HepG2 (cell line): ENCODE data around the gene PDLIM7. TPM values are rescaled to one million over a fixed set of nuclear protein-coding genes. Genes with fewer than 3 reads are reported as not detected.

ENCODE experiments used
- ATF7 ChIP-seq, 2 experiments: fragments of 450-650 bp in 1 of 2; sonication (generic) in 1 of 2; formaldehyde crosslinking in 1 of 2; IDR thresholded peaks; 2 replicates each; pipeline versions ENCODE4 v1.4.0 to v1.6.1; 2016 to 2020; ENCODE audit warnings: antibody characterized with exemption in 1 of 2, mild to moderate bottlenecking in 1 of 2, missing genetic modification reagents in 1 of 2
- BRD4 ChIP-seq: sonication (generic); formaldehyde crosslinking; IDR thresholded peaks from 2 replicates; pipeline ENCODE4 v1.4.0; 2020; ENCODE audit warnings: missing genetic modification reagents
- GPN1 ChIP-seq: sonication (generic); formaldehyde crosslinking; IDR thresholded peaks from 2 replicates; pipeline ENCODE4 v1.5.1; 2020; ENCODE audit warnings: missing genetic modification reagents, borderline replicate concordance
- JARID2 ChIP-seq: sonication (generic); formaldehyde crosslinking; IDR thresholded peaks from 2 replicates; pipeline ENCODE4 v1.8.1; 2023; ENCODE audit warnings: missing genetic modification reagents, inconsistent platforms; ENCODE audit not compliant: insufficient replicate concordance
- MAZ ChIP-seq, 2 experiments: sonication (generic) in 1 of 2; formaldehyde crosslinking in 1 of 2; IDR thresholded peaks; 2 replicates each; pipeline versions ENCODE4 v1.5.0 to v1.6.1; 2012 to 2020; ENCODE audit warnings: low read depth in 2 of 2, mild to moderate bottlenecking in 2 of 2, borderline replicate concordance in 1 of 2, improper control_type of control experiment in 1 of 2, low read length in 1 of 2, missing genetic modification reagents in 1 of 2, moderate library complexity in 1 of 2
- NPAS2 ChIP-seq: sonication (generic); formaldehyde crosslinking; IDR thresholded peaks from 2 replicates; pipeline ENCODE4 v1.8.0; 2022; ENCODE audit warnings: mild to moderate bottlenecking, missing genetic modification reagents, borderline replicate concordance
- RFX3 ChIP-seq: IDR thresholded peaks from 2 replicates; pipeline ENCODE4 v1.6.1; 2016; ENCODE audit warnings: missing biosample characterization, missing genetic modification reagents
- ZBTB8A ChIP-seq: sonication (generic); formaldehyde crosslinking; IDR thresholded peaks from 2 replicates; pipeline ENCODE4 v1.4.0; 2020; ENCODE audit warnings: mild to moderate bottlenecking, low read depth, missing genetic modification reagents, borderline replicate concordance
- ZNF10 ChIP-seq: sonication (generic); formaldehyde crosslinking; IDR thresholded peaks from 2 replicates; pipeline ENCODE4 v1.4.0; 2020; ENCODE audit warnings: mild to moderate bottlenecking, low read depth, missing genetic modification reagents, borderline replicate concordance
- ZNF546 ChIP-seq: sonication (generic); formaldehyde crosslinking; conservative IDR thresholded peaks from 2 replicates; pipeline ENCODE4 v1.8.1; 2023; ENCODE audit warnings: mild to moderate bottlenecking, missing genetic modification reagents
- ZNF567 ChIP-seq: sonication (generic); formaldehyde crosslinking; IDR thresholded peaks from 2 replicates; pipeline ENCODE4 v1.8.1; 2023; ENCODE audit warnings: mild to moderate bottlenecking, missing genetic modification reagents, borderline replicate concordance
- ZNF703 ChIP-seq: sonication (generic); formaldehyde crosslinking; IDR thresholded peaks from 2 replicates; pipeline ENCODE4 v1.5.1; 2020; ENCODE audit warnings: missing genetic modification reagents, mild to moderate bottlenecking, moderate library complexity, borderline replicate concordance
- ZNF766 ChIP-seq: sonication (generic); formaldehyde crosslinking; IDR thresholded peaks from 2 replicates; pipeline ENCODE4 v1.5.0; 2020; ENCODE audit warnings: missing genetic modification reagents, borderline replicate concordance
- ZNF878 ChIP-seq: sonication (generic); formaldehyde crosslinking; IDR thresholded peaks from 2 replicates; pipeline ENCODE4 v1.8.1; 2023; ENCODE audit warnings: mild to moderate bottlenecking, missing genetic modification reagents, moderate library complexity
- ZSCAN21 ChIP-seq: sonication (generic); formaldehyde crosslinking; IDR thresholded peaks from 2 replicates; pipeline ENCODE4 v1.8.0; 2022; ENCODE audit warnings: mild to moderate bottlenecking, missing genetic modification reagents, moderate library complexity, borderline replicate concordance
- polyA plus RNA-seq, 8 experiments: library from polyadenylated mRNA; depleted of rRNA in 3 of 8; stranded (reverse) in 7 of 8; unstranded in 1 of 8; fragments of >200 nt; fragmentation: Illumina TruSeq in 4 of 8; extraction: Trizol in 4 of 8; gene quantifications; 2 replicates each; pipeline versions ENCODE4 v1.2.1 to v1.2.3, GENCODE V29; 2011 to 2016; ENCODE audit warnings: low read depth in 4 of 8, missing spikeins in 1 of 8, mixed read lengths in 1 of 8; ENCODE audit not compliant: insufficient read depth in 1 of 8
- total RNA-seq, 5 experiments: library from RNA; depleted of rRNA; stranded (reverse); fragments of >200 nt; fragmentation: Illumina TruSeq; extraction: Trizol; gene quantifications; 2 replicates each; pipeline ENCODE4 v1.2.3, GENCODE V29; 2016; ENCODE audit warnings: low read depth in 1 of 5
- TF ChIP-seq, protein P1 (sequence below): sonication (generic); formaldehyde crosslinking; IDR thresholded peaks from 2 replicates; pipeline ENCODE4 v1.9.0; 2021; ENCODE audit warnings: missing genetic modification reagents, mild to moderate bottlenecking, borderline replicate concordance
- TF ChIP-seq, protein P2 (sequence below): sonication (generic); formaldehyde crosslinking; IDR thresholded peaks from 2 replicates; pipeline ENCODE4 v1.9.0; 2022; ENCODE audit warnings: missing genetic modification reagents, mild to moderate bottlenecking, borderline replicate concordance
- TF ChIP-seq, protein P3 (sequence below): sonication (generic); formaldehyde crosslinking; IDR thresholded peaks from 2 replicates; pipeline ENCODE4; 2020; ENCODE audit warnings: missing genetic modification reagents, mild to moderate bottlenecking, borderline replicate concordance
- TF ChIP-seq, protein P4 (sequence below): sonication (generic); formaldehyde crosslinking; IDR thresholded peaks from 2 replicates; pipeline ENCODE4 v1.8.0; 2022; ENCODE audit warnings: mild to moderate bottlenecking, missing genetic modification reagents; ENCODE audit not compliant: insufficient replicate concordance

The PDLIM7 gene
- total and polyA plus RNA-seq, 2 of the 13 experiments (the other 11 are each of a cell fraction or from before 2014, with no cell fraction given) = 21.1 to 31.3 TPM

DNA sequence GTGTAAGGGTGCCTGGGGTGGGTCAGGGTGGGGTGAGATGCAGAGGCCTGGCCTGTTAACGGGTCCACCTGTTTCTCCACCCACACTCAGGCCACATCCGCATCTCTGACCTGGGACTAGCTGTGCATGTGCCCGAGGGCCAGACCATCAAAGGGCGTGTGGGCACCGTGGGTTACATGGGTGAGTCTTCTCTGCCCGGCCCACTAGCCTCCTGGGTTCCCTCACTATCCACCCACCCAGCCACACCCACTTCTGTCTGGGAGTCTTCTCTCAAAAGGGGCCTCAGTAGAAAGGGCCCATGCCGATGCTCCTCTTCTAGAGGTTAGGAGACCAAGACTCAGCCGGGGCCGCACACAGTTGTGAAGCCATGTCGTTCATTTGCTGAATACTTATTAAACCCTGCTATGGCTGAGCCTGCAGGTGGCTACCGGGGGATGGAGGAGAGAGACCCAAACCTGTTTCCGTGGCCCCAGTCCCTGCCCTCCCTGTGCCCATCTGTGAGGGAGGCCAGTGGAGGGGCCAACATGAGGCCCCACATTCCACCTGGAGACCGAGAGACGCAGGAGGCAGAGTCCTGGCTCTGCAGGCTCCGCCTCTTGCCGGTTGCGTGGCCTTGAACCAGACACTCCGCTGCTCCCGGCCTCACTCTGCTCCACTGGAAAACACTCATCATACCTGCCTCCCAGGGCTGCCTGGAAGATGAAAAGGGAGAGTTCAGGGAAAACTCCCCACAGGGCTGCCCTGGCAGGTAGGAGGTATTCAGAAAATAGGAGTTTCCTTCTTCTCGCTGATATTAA is 62.3 kb downstream of the PDLIM7 start (continued):
- TF ChIP-seq, protein P1, sequence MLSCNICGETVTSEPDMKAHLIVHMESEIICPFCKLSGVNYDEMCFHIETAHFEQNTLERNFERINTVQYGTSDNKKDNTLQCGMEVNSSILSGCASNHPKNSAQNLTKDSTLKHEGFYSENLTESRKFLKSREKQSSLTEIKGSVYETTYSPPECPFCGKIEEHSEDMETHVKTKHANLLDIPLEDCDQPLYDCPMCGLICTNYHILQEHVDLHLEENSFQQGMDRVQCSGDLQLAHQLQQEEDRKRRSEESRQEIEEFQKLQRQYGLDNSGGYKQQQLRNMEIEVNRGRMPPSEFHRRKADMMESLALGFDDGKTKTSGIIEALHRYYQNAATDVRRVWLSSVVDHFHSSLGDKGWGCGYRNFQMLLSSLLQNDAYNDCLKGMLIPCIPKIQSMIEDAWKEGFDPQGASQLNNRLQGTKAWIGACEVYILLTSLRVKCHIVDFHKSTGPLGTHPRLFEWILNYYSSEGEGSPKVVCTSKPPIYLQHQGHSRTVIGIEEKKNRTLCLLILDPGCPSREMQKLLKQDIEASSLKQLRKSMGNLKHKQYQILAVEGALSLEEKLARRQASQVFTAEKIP = no peak
- TF ChIP-seq ATF7 (IDR thresholded peaks at IDR 0.05) (no peak), ATF7 (CRISPR knock-in tag; IDR thresholded peaks at IDR 0.05) (no peak), ZNF546 (CRISPR knock-in tag) (no peak), ZSCAN21 (no peak), ZNF766 (CRISPR knock-in tag) (no peak), BRD4 (CRISPR knock-in tag) (no peak), ZNF567 (CRISPR knock-in tag) (no peak), ZNF10 (CRISPR knock-in tag) (no peak), ZNF703 (CRISPR knock-in tag) (no peak), NPAS2 (CRISPR knock-in tag) (no peak), RFX3 (no peak), JARID2 (CRISPR knock-in tag) (no peak), GPN1 (CRISPR knock-in tag) (no peak), ZNF878 (CRISPR knock-in tag) (no peak), ZBTB8A (CRISPR knock-in tag) (no peak), MAZ (IDR thresholded peaks at IDR 0.05; ENCODE audit: borderline replicate concordance, low read depth, low read length) (0 out of 2 replicates have a peak, but pooled peaks have one; percentile 31), MAZ (CRISPR knock-in tag; IDR thresholded peaks at IDR 0.05; ENCODE audit: low read depth) (no peak)
- TF ChIP-seq, protein P2, sequence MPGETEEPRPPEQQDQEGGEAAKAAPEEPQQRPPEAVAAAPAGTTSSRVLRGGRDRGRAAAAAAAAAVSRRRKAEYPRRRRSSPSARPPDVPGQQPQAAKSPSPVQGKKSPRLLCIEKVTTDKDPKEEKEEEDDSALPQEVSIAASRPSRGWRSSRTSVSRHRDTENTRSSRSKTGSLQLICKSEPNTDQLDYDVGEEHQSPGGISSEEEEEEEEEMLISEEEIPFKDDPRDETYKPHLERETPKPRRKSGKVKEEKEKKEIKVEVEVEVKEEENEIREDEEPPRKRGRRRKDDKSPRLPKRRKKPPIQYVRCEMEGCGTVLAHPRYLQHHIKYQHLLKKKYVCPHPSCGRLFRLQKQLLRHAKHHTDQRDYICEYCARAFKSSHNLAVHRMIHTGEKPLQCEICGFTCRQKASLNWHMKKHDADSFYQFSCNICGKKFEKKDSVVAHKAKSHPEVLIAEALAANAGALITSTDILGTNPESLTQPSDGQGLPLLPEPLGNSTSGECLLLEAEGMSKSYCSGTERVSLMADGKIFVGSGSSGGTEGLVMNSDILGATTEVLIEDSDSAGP = no peak; the same call in 1 of the 2 replicates
- TF ChIP-seq, protein P3, sequence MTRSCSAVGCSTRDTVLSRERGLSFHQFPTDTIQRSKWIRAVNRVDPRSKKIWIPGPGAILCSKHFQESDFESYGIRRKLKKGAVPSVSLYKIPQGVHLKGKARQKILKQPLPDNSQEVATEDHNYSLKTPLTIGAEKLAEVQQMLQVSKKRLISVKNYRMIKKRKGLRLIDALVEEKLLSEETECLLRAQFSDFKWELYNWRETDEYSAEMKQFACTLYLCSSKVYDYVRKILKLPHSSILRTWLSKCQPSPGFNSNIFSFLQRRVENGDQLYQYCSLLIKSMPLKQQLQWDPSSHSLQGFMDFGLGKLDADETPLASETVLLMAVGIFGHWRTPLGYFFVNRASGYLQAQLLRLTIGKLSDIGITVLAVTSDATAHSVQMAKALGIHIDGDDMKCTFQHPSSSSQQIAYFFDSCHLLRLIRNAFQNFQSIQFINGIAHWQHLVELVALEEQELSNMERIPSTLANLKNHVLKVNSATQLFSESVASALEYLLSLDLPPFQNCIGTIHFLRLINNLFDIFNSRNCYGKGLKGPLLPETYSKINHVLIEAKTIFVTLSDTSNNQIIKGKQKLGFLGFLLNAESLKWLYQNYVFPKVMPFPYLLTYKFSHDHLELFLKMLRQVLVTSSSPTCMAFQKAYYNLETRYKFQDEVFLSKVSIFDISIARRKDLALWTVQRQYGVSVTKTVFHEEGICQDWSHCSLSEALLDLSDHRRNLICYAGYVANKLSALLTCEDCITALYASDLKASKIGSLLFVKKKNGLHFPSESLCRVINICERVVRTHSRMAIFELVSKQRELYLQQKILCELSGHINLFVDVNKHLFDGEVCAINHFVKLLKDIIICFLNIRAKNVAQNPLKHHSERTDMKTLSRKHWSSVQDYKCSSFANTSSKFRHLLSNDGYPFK (CRISPR knock-in tag) = no peak
- TF ChIP-seq, protein P4, sequence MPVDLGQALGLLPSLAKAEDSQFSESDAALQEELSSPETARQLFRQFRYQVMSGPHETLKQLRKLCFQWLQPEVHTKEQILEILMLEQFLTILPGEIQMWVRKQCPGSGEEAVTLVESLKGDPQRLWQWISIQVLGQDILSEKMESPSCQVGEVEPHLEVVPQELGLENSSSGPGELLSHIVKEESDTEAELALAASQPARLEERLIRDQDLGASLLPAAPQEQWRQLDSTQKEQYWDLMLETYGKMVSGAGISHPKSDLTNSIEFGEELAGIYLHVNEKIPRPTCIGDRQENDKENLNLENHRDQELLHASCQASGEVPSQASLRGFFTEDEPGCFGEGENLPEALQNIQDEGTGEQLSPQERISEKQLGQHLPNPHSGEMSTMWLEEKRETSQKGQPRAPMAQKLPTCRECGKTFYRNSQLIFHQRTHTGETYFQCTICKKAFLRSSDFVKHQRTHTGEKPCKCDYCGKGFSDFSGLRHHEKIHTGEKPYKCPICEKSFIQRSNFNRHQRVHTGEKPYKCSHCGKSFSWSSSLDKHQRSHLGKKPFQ (CRISPR knock-in tag) = no peak
